HCT116 (cell line): ENCODE results near the gene HOXB1. TPM values are rescaled to one million over a fixed set of nuclear protein-coding genes. Genes with fewer than 3 reads are reported as not detected.

Experiments
- ATAC-seq: fragments of 200-7000 bp; cut with Tn5 transposase; 2 replicates; pipeline ENCODE4 v1.9.1; 2020; ENCODE audit warnings: mild to moderate bottlenecking, moderate library complexity
- BruUV-seq: library from RNA; stranded (reverse); fragments of 400-500 nt; replicated peaks from 2 replicates; lab custom pipeline; 2021; lab: Mats Ljungman, UMichigan
- CTCF ChIA-PET: fragments of 300-600 bp; sonication (Branson Sonifier 250); formaldehyde crosslinking; loops from one replicate; lab custom pipeline; 2021; ENCODE audit warnings: antibody characterized with exemption; lab: Charles Lee
- POLR2A ChIA-PET: fragments of 300-600, 350-600 bp; sonication (Branson Sonifier 250); formaldehyde crosslinking; loops from one replicate; lab custom pipeline; 2021; ENCODE audit warnings: antibody characterized with exemption; lab: Charles Lee
- RAD21 ChIA-PET, 2 experiments: fragments of 300-600 bp; sonication (Branson Sonifier 250); formaldehyde crosslinking; loops; one replicate each; lab custom pipeline; 2023; ENCODE audit warnings: low total read pairs in 2 of 2; ENCODE audit not compliant: uncharacterized antibody in 2 of 2, unreplicated experiment in 2 of 2, low non-redundant PET in 1 of 2; lab: Charles Lee
- DNase-seq: peaks from one replicate; pipeline ENCODE4 v3.0.0-alpha.2; 2010; ENCODE audit warnings: low read depth, low spot score
- H2AFZ ChIP-seq: fragments of 200-600 bp; shearing (Covaris generic), sonication (generic); 2 replicates; pipeline ENCODE4 v1.6.1; 2017; ENCODE audit warnings: low read depth, mixed run types, mixed read lengths, antibody characterized with exemption, low read length; ENCODE audit not compliant: poor library complexity, severe bottlenecking
- H3K27ac ChIP-seq: 2 replicates; pipeline ENCODE4 v1.5.1; 2012; ENCODE audit warnings: low read depth, low read length
- H3K27me3 ChIP-seq: fragments of 200-600 bp; sonication (generic); 2 replicates; pipeline ENCODE4 v1.6.1; 2016; ENCODE audit warnings: mixed run types, low read length, mixed read lengths; ENCODE audit not compliant: insufficient read depth
- H3K36me3 ChIP-seq, 2 experiments: fragments of 200-500 bp in 1 of 2; fragments of 200-600 bp in 1 of 2; sonication (Bioruptor generic) in 1 of 2; sonication (generic) in 1 of 2; 2 replicates each; pipeline versions ENCODE4 v1.5.1 to v1.6.1; 2014 to 2016; ENCODE audit warnings: low read length in 2 of 2, inconsistent platforms in 1 of 2, mixed read lengths in 1 of 2, mixed run types in 1 of 2; ENCODE audit not compliant: insufficient read depth in 2 of 2, control insufficient read depth in 1 of 2
- H3K4me1 ChIP-seq, 2 experiments: fragments of 200-600 bp in 1 of 2; sonication (generic) in 1 of 2; 2 replicates each; pipeline versions ENCODE4 v1.5.1 to v1.6.1; 2012 to 2017; ENCODE audit warnings: low read length in 2 of 2, inconsistent platforms in 1 of 2, mild to moderate bottlenecking in 1 of 2, mixed read lengths in 1 of 2, mixed run types in 1 of 2, moderate library complexity in 1 of 2; ENCODE audit not compliant: insufficient read depth in 2 of 2, control insufficient read depth in 1 of 2
- H3K4me2 ChIP-seq: fragments of 200-600 bp; sonication (generic); 2 replicates; pipeline ENCODE4 v1.6.1; 2017; ENCODE audit warnings: mixed run types, low read length, mixed read lengths
- H3K4me3 ChIP-seq, 2 experiments: fragments of 200-600 bp in 1 of 2; sonication (generic) in 1 of 2; replicated peaks in 1 of 2; 2 replicates each; pipeline ENCODE4 v1.5.1; 2011 to 2016; ENCODE audit warnings: low read length in 2 of 2, control low read depth in 1 of 2, low read depth in 1 of 2, mild to moderate bottlenecking in 1 of 2, mixed read lengths in 1 of 2, mixed run types in 1 of 2
- H3K79me2 ChIP-seq: fragments of 200-600 bp; sonication (generic); 2 replicates; pipeline ENCODE4 v1.6.1; 2017; ENCODE audit warnings: mild to moderate bottlenecking, mixed run types, low read length, moderate library complexity, mixed read lengths; ENCODE audit not compliant: insufficient read depth
- H3K9ac ChIP-seq: fragments of 200-600 bp; sonication (generic); 2 replicates; pipeline ENCODE4 v1.6.1; 2016; ENCODE audit warnings: low read length, mixed read lengths
- H3K9me2 ChIP-seq: fragments of 200-600 bp; sonication (generic), shearing (Covaris generic); 2 replicates; pipeline ENCODE4 v1.6.1; 2017; ENCODE audit warnings: mixed run types, mild to moderate bottlenecking, moderate library complexity; ENCODE audit not compliant: insufficient read depth
- H3K9me3 ChIP-seq, 2 experiments: fragments of 200-500 bp in 1 of 2; fragments of 200-600 bp in 1 of 2; sonication (Bioruptor generic) in 1 of 2; sonication (generic) in 1 of 2; 2 replicates each; pipeline ENCODE4 v1.6.1; 2014 to 2017; ENCODE audit warnings: low read length in 2 of 2, mixed read lengths in 2 of 2, inconsistent platforms in 1 of 2, low read depth in 1 of 2, mild to moderate bottlenecking in 1 of 2, mixed run types in 1 of 2, moderate library complexity in 1 of 2; ENCODE audit not compliant: control insufficient read depth in 1 of 2, insufficient read depth in 1 of 2
- H4K20me1 ChIP-seq: fragments of 200-600 bp; sonication (generic), shearing (Covaris generic); 2 replicates; pipeline ENCODE4 v1.6.1; 2017; ENCODE audit warnings: mixed run types, mild to moderate bottlenecking, moderate library complexity; ENCODE audit not compliant: insufficient read depth
- ATF3 ChIP-seq: IDR thresholded peaks from 2 replicates; pipeline ENCODE4 v1.6.1; 2012
- CEBPB ChIP-seq: IDR thresholded peaks from 2 replicates; pipeline ENCODE4 v1.6.1; 2012; ENCODE audit warnings: low read depth
- CTCF ChIP-seq, 3 experiments: fragments of 200-600 bp in 1 of 3; sonication (generic) in 1 of 3; IDR thresholded peaks in 2 of 3; conservative IDR thresholded peaks in 1 of 3; 2 replicates each; pipeline ENCODE4 v1.5.1; 2012 to 2017; ENCODE audit warnings: low read depth in 2 of 3, low read length in 2 of 3, antibody characterized with exemption in 1 of 3, borderline replicate concordance in 1 of 3, control low read depth in 1 of 3, mild to moderate bottlenecking in 1 of 3, mixed read lengths in 1 of 3, mixed run types in 1 of 3, moderate library complexity in 1 of 3; ENCODE audit not compliant: insufficient read depth in 1 of 3
- EGR1 ChIP-seq: IDR thresholded peaks from 2 replicates; pipeline ENCODE4 v1.6.1; 2012; ENCODE audit warnings: low read depth
- ELF1 ChIP-seq: IDR thresholded peaks from 2 replicates; pipeline ENCODE4 v1.6.1; 2012; ENCODE audit warnings: low read depth, borderline replicate concordance
- EZH2 ChIP-seq: fragments of 200-600 bp; sonication (generic); IDR thresholded peaks from 2 replicates; pipeline ENCODE4 v1.6.1; 2017; ENCODE audit warnings: antibody characterized with exemption, mixed run types
- EZH2phosphoT487 ChIP-seq: fragments of 200-600 bp; IDR thresholded peaks from 2 replicates; pipeline ENCODE4 v1.6.1; 2018; ENCODE audit warnings: antibody characterized with exemption, borderline replicate concordance
- FOSL1 ChIP-seq: IDR thresholded peaks from 2 replicates; pipeline ENCODE4 v1.6.1; 2012; ENCODE audit warnings: low read depth
- JUND ChIP-seq: IDR thresholded peaks from 2 replicates; pipeline ENCODE4 v1.6.1; 2012
- MAX ChIP-seq: IDR thresholded peaks from 2 replicates; pipeline ENCODE4 v1.6.1; 2012
- POLR2A ChIP-seq: IDR thresholded peaks from 2 replicates; pipeline ENCODE4 v1.7.0; 2011; ENCODE audit warnings: borderline replicate concordance; ENCODE audit not compliant: insufficient read depth, insufficient read length; ENCODE audit errors: extremely low read depth
- POLR2AphosphoS5 ChIP-seq: IDR thresholded peaks from 2 replicates; pipeline ENCODE4 v1.6.1; 2011; ENCODE audit warnings: mild to moderate bottlenecking, low read depth, low read length, moderate library complexity
- RAD21 ChIP-seq: IDR thresholded peaks from 2 replicates; pipeline ENCODE4 v1.6.1; 2012; ENCODE audit warnings: low read depth, mild to moderate bottlenecking
- REST ChIP-seq: IDR thresholded peaks from 2 replicates; pipeline ENCODE4 v1.6.1; 2012; ENCODE audit warnings: low read depth
- SIN3A ChIP-seq: IDR thresholded peaks from 2 replicates; pipeline ENCODE4 v1.6.1; 2012; ENCODE audit warnings: low read depth
- SP1 ChIP-seq: IDR thresholded peaks from 2 replicates; pipeline ENCODE4 v1.6.1; 2012; ENCODE audit warnings: low read depth
- TCF7L2 ChIP-seq: IDR thresholded peaks from 2 replicates; pipeline ENCODE4 v1.7.0; 2011; ENCODE audit warnings: borderline replicate concordance, inconsistent platforms; ENCODE audit not compliant: insufficient read depth, insufficient read length; ENCODE audit errors: extremely low read depth
- YY1 ChIP-seq: IDR thresholded peaks from 2 replicates; pipeline ENCODE4 v1.6.1; 2011; ENCODE audit warnings: low read length, low read depth, moderate library complexity, mild to moderate bottlenecking; ENCODE audit not compliant: insufficient replicate concordance; ENCODE audit errors: extremely low read depth
- ZFX ChIP-seq: fragments of 450-650 bp; IDR thresholded peaks from 2 replicates; pipeline ENCODE4 v1.6.1; 2017
- ZNF274 ChIP-seq: fragments of 200-500 bp; sonication (Bioruptor generic); IDR thresholded peaks from 2 replicates; pipeline ENCODE4 v1.6.1; 2014; ENCODE audit warnings: mild to moderate bottlenecking, low read depth, low read length, inconsistent platforms
- intact Hi-C: fragments of 100-400 bp; cut with micrococcal nuclease; formaldehyde crosslinking; loops from 2 replicates; pipeline ENCODE4 v1.10.0; 2022
- total RNA-seq: library from RNA; stranded (reverse); gene quantifications from one replicate; pipeline ENCODE4 v1.2.1, GENCODE V29; 2021; ENCODE audit not compliant: unreplicated experiment

Gene HOXB1
- total RNA-seq, 1 experiment from 2014 or later: not detected

GRCh38 chr17:48552466-48553189 lies 21.8 kb upstream of the HOXB1 start:
- intact Hi-C loops: no loop called here
- Histone ChIP-seq H3K4me2 (no peak overlapping the region), H3K9me3 (no peaks in the 10 kb centered on the region), H3K4me3 (no peak overlapping the region), H3K4me1 (peaks cover 0 to 4% of the 10 kb centered on the region in 2 experiments; a peak in 1 of 4 replicates), H4K20me1 (no peaks in the 10 kb centered on the region), H3K36me3 (peaks cover 0 to 4% of the 10 kb centered on the region in 2 experiments; a peak in 1 of 4 replicates), H3K27ac (no peak overlapping the region), H3K9ac (no peak overlapping the region), H3K79me2 (no peaks in the 10 kb centered on the region), H2AFZ (no peak overlapping the region), H3K27me3 (no peaks in the 10 kb centered on the region), H3K9me2 (no peaks in the 10 kb centered on the region)
- ChIA-PET CTCF (no interaction called here), RAD21 (no interaction called here), POLR2A (no interaction called here)
- BruUV-seq: no TSS peak
- ATAC-seq (no peak), DNase-seq (no peak)
- TF ChIP-seq SIN3A (no peak), CTCF (IDR thresholded peaks at IDR 0.05 in 2 of 3, conservative IDR thresholded peaks at IDR 0.05 in 1 of 3; ENCODE audit: borderline replicate concordance in 1 of 3, insufficient read depth in 1 of 3, low read depth in 2 of 3, low read length in 2 of 3) (no peak), RAD21 (no peak), EZH2phosphoT487 (no peak), YY1 (no peak), TCF7L2 (no peak), POLR2A (no peak), EZH2 (no peak), POLR2AphosphoS5 (no peak), CEBPB (no peak), JUND (no peak), ZNF274 (no peak), EGR1 (no peak), REST (no peak), FOSL1 (no peak), MAX (no peak), ZFX (no peak), SP1 (no peak), ELF1 (no peak), ATF3 (no peak)
